GM19468 (cell line): ENCODE data around the gene PPY.
"Not testable (repeated sequence)": the region's sequence is repeated elsewhere in the genome, so short reads cannot be mapped to it uniquely, and the experiment has no call there.

Experiments used
- ATAC-seq: cut with Tn5 transposase; IDR thresholded peaks from one replicate; pipeline ENCODE4 v1.9.1; 2021; ENCODE audit warnings: mild to moderate bottlenecking, moderate library complexity, moderate number of reproducible peaks; ENCODE audit not compliant: unreplicated experiment; ENCODE audit errors: extremely low read depth

Gene PPY, protein sequence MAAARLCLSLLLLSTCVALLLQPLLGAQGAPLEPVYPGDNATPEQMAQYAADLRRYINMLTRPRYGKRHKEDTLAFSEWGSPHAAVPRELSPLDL

DNA sequence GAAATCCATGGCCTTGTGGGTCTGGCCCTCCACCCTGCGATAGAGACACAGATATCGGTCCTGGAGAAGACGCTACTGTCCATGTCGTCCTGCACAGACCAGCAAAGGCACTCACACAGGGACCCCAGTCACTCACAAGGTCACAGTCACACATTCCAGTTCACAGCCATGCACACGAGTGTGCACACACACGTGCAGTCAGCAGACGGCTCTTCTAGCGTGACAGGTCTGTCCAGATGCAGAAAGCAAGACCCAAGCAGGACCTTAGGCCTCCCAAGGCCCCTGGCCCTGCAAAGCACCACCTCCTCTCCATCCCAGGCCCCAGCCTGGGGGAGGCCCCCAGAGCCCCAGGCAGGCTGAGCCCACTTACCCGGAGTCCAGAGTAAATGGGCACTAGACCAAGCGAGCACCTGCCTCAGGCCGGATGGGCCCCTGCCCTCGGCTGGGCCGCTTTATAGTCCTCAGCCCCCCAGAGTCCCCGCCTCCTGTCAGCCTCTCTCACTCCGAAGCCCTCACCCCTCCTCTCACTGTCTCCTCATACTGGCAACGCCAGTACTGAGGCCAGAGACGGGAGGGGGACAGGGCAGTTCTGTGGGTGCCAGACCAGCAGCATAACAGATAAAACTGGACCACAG lies at the start of gene PPY:
PPY (minus strand) TSS at position 426 of the 635 bp plus-strand sequence. CDS start 822 bp downstream, outside the sequence.
- ATAC-seq, result no peak

DNA sequence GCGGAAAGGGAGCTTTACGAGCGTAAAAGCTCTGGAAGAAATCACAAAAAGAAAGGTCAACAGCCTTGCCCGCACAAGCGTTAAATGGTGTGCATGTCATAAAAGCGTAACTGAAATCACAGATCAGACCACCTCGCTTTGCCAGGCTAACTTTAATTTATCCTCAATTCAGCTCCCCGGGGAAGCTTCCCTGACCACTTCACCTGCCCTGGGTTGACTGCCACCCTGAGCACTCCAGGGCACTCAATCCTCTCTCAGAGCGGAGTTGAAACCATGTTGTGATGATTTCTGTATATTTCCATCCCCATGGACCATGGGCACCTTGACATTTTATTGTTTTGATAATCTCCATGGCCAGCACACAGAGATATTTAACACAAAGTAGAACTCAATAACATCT lies 46.0 kb upstream of the PPY start:
- ATAC-seq, result no peak

DNA sequence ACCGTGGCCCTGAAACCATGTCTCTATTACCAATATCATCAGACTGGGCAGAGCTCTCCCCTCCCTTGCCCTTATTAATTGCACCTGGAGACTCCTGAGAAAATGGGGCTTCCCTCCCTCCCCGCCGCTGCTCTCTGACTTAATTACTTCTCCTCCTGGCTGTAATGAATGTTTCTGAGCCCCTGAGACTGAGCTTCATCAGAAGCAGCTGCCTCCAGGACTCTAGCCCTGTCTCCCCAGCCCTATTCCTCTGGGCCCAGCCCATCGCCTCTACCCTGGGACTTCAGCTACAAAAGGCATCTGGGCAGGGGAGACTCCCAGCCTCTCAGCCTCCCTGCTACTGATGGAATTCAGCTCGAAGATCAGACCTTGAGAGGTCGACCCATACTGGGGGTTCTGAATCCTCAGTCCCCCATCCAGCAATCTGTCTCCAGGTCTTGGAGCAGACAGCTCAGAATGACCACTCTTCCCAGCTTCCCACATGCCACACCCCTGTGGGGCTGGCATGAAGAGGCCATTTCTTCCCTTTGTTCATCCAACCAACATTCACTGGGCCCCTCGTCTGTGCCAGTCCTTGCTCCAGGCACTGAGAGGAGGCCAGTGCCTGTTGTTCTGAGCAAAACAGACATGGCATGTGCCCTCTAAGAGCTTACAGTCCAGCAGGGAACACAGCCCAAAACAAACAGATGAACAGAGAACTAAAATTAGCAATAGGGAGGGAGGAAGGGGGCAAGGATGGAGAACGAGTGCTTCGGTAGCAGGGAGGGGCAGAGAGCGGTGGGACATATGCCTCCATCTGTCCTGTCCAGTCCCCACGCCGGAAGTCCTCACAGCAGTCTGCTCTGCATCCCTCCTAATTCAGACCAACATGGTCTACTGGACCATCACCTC lies 45.1 kb upstream of the PPY start:
- ATAC-seq, result no peak

DNA sequence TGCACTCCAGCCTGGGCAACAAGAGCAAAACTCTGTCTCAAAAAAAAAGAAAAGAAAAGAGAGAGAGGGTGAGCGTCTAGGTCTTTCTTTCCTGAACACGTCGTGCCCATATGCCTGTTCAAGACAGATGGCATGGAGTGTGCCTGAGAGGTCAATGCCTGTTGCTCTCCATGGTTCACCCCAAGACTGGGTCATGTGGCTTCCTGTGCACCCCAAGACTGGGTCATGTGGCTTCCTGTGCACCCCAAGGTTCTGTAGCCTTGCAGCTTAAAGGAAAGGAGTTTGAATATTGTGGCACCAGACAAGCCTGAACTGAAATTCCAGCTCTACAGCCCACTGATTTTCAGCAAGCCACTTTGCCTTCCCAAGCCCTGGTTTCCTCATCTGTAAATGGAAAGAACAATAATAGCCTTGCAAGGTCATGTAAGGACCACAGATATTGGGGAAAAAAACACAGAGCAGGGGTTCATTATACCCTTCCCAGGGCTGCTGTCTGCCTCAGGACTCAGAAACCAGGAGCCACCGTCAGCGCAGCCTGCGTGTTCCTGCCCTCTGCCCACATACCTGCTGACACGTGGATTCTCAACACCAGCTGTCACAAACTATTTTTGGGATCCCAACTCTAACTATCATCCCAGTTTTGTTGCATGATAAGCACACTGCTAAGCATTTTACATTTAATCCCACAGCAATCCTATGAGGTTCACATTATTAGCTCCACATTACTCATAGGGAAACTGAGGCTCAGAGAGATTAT lies 44.1 kb upstream of the PPY start:
- no peak for ATAC-seq

DNA sequence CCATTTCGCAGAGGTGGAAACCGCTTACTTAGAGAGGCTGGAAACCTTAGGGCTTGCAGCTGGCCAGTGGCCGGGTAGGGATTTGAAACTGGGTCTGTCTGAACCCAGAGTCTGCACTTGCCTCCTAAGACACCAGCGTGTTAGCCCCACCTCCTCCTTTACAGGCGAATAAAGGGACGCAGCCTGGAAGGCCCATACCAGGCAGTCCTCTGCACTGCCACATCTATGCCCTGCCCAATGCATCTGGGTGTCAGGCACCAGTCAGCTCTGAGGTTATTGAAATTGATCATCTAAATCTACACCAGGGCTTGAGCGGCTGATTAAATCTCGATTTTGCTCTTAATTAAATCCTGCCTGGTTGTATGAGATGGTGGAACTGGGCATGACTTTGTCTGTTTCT lies 42.2 kb upstream of the PPY start:
- ATAC-seq, result no peak

DNA sequence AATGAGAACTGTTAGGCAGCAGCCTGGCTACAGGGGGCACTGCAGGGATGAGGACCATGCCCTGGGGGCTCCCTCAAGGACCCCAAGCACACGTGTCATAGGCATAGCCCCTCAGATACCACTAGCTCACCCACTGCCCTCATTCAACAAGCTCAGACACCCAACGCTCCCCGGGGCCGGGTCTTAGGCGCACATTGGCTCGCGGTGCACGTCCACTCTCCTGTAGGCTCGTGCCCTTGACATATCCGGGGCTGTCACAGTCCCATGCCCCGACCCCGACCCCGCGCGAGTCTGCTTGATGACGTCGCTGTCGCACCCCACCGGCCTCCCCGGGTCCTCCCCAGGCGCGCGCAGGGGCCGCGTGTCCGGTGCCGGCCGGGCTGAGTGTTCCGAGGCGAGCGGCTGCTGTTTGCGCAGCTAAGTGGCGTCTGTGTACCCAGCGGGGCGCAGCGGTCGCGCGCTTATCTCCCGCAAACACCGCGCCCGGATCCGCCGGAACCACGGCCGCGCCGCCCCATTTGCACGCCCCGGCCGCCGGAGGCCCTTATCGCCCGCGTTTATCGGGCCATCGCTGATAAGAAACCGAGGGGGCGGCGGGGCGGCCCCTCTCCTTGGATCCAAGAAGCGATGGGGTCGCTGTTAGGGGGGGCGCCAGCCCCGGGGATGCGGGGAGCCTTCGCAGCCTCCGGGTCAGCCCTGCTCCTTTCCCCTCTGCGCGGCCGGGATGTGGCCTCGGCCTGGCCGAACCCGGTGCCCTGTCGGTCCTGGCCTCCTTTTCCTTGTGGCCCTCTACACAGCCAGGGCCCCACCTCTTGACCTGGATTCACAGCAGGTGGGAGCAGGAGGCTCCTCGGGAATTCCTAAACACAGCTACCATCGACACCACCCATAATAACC lies 41.5 kb upstream of the PPY start:
- ATAC-seq, result no peak

DNA sequence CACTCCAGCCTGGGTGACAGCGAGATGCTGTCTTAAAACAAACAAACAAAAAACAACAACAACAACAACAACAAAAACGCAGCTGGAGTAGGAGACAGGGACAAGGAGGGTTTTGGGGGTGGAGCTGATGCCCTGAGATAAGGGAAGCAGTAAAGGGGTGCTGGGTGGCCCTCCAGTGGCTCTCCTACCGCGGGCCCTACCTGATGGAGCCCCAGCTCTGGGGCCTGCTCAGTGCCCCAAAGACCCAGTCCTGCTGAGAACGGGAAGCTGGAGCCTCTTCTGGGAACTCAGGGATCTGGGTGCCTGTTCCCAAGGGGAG lies 40.9 kb upstream of the PPY start:
- ATAC-seq, result no peak

DNA sequence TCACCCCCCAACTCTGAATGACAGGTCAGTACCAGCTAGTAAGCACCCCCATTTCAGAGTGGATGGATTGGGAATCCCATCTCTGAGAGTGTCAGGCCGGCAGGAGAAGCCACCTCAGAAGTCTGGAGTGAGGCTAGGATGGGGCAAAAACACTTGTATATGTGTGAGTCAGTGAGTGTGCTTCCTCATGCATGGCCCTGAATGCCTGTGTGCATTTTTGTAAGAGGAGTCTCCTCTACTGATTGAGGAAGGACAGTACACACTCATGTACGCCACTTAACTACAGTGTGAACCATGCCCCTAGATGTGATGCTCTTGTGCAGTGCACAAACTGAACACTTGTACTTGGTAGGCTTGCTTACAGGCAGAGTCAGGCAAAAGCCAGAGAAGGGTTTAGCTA lies 39.9 kb upstream of the PPY start:
- no peak for ATAC-seq

DNA sequence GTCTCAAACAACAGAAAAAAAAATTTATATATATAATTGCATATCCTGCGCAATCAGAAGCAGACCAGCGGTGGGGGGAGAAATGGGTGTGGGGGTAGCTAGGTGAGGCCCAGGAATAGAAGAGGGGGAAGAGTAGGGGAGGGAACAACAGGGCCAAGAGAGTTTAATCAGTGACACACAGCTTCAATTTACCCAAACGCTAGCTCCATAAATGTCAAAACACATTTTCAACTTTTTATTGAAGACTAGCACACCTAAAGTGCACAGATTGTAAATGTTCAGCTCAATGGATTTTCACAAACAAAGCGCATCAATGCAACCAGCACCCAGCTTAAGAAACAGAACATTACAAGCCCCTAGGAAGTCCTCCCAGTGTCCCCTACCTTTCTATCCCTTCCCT lies 37.4 kb upstream of the PPY start:
- no peak for ATAC-seq

DNA sequence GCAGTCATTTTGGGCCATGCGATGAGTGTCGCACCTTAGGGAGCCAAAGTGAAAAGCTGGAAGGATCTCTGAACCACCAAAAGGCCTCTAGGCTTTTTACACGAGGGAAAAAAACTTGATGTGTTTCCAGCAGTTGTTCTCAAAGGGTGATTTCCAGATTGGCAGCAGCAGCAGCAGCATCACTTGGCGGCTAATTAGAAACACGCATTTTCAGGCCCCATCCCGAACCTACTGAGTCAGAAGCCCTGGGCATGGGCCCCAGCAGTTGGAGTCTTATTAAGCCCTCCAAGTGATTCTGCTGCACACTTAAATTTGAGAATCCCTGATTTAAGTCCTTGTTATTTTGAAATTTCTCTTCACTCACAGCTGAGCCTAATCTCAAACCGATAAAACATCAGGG lies 36.7 kb upstream of the PPY start:
- ATAC-seq, result no peak

DNA sequence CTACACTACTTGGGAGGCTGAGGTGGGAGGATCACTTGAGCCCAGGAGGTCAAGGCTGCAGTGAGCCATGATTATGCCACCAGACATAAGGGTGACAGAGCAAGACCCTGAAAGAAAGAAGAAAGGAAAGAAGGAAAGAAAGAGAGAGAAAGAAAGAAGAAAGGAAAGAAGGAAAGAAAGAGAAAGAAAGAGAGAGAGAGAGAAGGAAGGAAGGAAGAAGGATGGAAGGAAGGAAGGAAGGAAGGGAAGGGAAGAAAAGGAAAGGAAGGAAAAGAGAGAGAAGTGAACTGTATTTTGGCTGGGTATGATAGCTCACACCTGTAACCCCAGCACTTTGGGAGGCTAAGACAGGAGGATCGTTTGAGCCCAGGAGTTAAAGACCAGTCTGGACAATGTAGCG lies 35.8 kb upstream of the PPY start:
- no peak for ATAC-seq

DNA sequence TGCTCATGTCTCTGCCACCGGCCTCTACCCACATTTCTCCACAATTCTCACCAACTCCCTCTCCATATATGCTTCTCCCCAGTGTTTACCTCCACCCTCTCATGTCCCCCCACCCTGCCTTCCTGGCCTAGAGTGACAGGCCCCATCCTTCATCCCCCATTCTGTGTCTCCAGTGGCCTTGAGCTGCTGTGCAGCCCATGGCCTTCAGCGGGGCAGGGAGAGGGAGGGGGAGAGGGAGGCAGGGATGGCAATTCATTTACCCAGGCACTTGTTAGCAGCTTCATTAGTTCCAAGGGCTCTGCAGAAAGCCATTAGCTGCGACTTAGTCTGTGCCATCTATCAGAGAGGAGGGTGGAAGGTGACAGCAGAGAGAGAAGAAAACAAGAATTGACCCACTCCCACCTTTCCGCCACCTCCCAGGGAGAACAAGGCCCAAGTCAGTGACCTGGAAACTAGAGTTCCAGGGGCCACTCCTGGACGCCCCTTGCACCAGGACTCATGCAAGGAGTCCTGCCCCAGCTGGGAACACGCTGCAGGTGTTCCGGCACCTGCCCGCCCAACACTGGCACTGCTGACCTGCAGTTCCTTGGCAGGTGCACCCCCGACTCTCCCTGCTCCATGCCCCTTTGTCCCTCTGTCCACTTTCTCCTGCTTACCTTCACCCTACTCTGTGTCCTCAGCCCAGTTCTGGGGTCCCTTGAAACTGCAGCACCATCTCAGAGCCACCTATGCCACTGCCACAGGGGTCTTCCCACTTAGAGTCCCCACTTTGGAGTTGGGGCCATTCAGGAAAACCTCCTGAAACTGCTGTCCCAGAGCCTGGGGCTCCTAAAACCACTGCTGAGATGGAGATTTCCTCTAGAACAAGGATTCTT lies 34.9 kb upstream of the PPY start:
- ATAC-seq, result no peak

DNA sequence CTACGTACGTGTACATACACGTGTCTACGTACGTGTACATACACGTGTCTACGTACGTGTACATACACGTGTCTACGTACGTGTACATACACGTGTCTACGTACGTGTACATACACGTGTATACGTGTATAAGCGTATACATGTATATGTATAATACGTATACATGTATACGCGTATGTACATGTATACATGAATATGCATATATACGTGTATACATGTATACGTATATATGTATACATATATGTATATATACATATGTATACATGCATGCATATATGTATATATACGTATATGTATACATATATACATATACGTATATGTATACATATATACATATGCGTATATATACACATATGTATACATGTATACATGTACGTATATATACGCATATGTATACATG lies 33.6 kb upstream of the PPY start:
- no peak for ATAC-seq

DNA sequence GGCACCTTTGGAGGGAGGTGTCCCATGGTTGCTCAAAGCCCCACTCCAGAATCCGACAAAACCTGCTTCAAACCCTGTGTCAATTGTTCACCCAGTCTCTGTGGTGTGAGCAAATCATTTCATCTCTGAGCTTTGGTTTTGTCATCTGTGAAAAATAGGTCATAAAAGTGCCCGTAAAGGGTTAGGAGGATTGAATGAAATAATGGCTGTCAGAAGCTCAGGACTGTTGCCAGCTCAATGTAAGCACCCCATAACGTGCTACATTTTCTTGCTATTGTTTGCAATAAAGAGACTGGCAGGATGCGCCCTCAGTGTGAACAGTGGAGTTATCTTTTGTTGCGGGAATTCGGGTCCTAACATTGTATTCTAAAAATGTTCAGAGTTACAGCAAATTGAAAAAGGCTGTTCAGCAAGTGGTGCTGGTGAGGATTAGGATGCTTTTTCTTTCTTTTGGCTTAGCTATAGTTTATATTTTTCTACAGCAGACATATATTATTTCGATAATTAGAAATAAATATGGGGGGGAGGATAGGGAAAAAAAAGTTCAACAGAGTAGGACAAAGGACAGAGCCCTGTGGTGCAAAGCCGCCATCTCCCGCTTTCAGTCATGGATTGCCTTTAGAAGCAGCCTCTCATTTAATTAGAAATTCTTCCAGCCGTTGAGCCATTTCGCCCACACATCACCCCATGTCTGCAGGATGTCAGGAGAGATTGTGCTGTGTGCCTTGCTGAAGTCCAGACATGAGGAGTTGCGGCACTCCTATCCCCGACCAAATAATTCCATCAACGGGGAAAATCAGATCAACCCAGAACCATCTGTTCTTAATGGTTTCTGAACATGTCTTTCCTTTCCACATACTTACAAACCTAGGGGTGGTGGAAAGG lies 32.3 kb upstream of the PPY start:
- ATAC-seq, result no peak

DNA sequence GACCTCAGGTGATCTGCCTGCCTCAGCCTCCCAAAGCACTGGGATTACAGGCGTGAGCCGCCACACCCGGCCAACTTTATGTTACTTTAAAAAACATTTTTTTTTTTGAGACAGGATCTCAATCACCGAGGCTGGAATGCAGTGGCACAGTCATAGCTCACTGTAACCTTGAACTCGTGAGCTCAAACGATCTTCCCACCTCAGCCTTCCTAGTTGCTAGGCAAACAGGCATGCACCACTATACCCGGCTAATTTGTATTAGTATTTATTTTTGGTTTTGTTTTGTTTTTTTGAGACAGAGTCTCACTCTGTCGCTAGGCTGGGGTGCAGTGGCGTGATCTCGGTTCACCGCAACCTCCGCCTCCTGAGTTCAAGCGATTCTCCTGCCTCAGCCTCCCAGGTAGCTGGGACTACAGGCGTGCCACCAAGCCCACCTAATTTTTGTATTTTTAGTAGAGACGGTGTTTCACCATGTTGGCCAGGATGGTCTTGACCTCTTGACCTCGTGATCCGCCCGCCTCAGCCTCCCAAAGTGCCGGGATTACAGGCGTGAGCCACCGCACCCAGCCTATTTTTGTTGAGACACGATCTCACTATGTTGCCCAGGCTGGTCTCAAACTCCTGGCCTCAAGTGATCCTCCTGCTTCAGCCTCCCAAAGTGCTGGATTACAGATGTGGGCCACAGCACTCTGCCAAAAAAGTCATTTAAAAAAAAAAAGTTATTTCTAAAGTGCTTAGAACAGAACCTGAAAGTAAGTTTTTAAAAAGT lies 30.4 kb upstream of the PPY start:
- not testable (repeated sequence) for ATAC-seq

DNA sequence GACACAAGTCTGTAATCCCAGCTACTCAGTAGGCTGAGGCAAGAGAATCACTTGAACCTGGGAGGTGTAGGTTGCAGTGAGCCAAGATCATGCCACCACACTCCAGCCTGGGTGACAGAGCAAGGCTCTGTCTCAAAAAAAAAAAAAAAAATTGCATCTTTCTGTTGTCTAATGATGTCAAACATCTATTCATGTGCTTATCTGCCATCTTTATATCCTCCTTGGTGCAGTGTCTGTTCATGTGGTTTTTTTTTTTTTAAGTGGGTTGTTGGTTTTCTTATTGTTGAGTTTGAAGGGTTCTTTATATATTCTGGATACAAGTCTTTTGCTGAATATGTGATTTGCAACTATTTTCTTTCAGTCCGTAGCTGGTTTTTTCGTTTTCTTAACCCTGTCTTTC lies 29.2 kb upstream of the PPY start:
- not testable (repeated sequence) for ATAC-seq

DNA sequence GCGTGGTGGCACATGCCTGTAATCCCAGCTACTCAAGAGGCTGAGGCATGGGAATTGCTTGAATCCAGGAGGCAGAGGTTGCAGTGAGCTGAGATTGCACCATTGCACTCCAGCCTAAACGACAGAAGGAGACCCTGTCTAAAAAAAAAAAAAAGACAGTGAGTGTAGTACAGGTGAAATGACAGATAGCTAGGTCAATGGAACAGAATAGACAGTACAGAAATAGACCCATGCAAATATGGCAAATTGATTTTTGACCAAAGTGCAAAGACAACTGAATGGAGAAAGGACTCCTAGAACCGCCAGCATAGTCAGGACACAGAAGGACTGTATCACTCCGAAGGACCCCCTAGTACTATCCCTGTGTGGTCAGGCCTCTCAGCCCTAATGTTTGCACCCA lies 28.1 kb upstream of the PPY start:
- ATAC-seq, result no peak
